Measurements from ENCODE around the gene DCDC1.
A peak's percentile ranks its signal among the peaks of the same experiment; 100 is the strongest.

The DCDC1 gene

GRCh38 chr11:30868626-30869081, 500.9 kb downstream of the DCDC1 start:
- TF ChIP-seq CTCF (IDR thresholded peaks at IDR 0.05; ENCODE audit: low read depth, low read length) = no peak
- H3K4me3 ChIP-seq (replicated peaks in 1 of 2; ENCODE audit: low read depth in 2 of 2, low read length in 2 of 2) = no peak overlapping the region
- DNase-seq (ENCODE audit: low read depth in 2 of 2) = no peak

- no peak for DNase-seq (ENCODE audit: low read depth in 2 of 2)
- no peak for TF ChIP-seq CTCF (IDR thresholded peaks at IDR 0.05; ENCODE audit: low read depth, low read length)
Observed at GRCh38 chr11:30863209-30863608, 506.3 kb downstream of the DCDC1 start.

GRCh38 chr11:30861531-30861930, 508.0 kb downstream of the DCDC1 start:
- TF ChIP-seq CTCF (IDR thresholded peaks at IDR 0.05; ENCODE audit: low read depth, low read length) = no peak
- no peak for DNase-seq (ENCODE audit: low read depth in 2 of 2)
- no peak overlapping the region for H3K4me3 ChIP-seq (replicated peaks in 1 of 2; ENCODE audit: low read depth in 2 of 2, low read length in 2 of 2)

More at GRCh38 chr11:30863209-30863608, 506.3 kb downstream of the DCDC1 start:
- H3K4me3 ChIP-seq (replicated peaks in 1 of 2; ENCODE audit: low read depth in 2 of 2, low read length in 2 of 2) = no peak overlapping the region

GRCh38 chr11:30861064-30861463, 508.5 kb downstream of the DCDC1 start:
- no peak for DNase-seq (ENCODE audit: low read depth in 2 of 2)
- TF ChIP-seq CTCF (IDR thresholded peaks at IDR 0.05; ENCODE audit: low read depth, low read length) = no peak
- no peak overlapping the region for H3K4me3 ChIP-seq (replicated peaks in 1 of 2; ENCODE audit: low read depth in 2 of 2, low read length in 2 of 2)

- no peak for TF ChIP-seq CTCF (IDR thresholded peaks at IDR 0.05; ENCODE audit: low read depth, low read length)
- no peak for DNase-seq (ENCODE audit: low read depth in 2 of 2)
- no peak overlapping the region for H3K4me3 ChIP-seq (replicated peaks in 1 of 2; ENCODE audit: low read depth in 2 of 2, low read length in 2 of 2)
Observed at GRCh38 chr11:30860146-30860545, 509.4 kb downstream of the DCDC1 start.

GRCh38 chr11:30859669-30860068, 509.9 kb downstream of the DCDC1 start:
- no peak for DNase-seq (ENCODE audit: low read depth in 2 of 2)
- no peak for TF ChIP-seq CTCF (IDR thresholded peaks at IDR 0.05; ENCODE audit: low read depth, low read length)
- no peak overlapping the region for H3K4me3 ChIP-seq (replicated peaks in 1 of 2; ENCODE audit: low read depth in 2 of 2, low read length in 2 of 2)

- peak; percentile 13 to 16 for DNase-seq (ENCODE audit: low read depth in 2 of 2)
- H3K4me3 ChIP-seq (replicated peaks in 1 of 2; ENCODE audit: low read depth in 2 of 2, low read length in 2 of 2) = no peak overlapping the region
- TF ChIP-seq CTCF (IDR thresholded peaks at IDR 0.05; ENCODE audit: low read depth, low read length) = no peak
Observed at GRCh38 chr11:30855383-30856006, 514.0 kb downstream of the DCDC1 start.

Data from cardiac fibroblast (primary cell).